Femur (tissue), 1 donor: ENCODE results near the gene GRIK5.

Experiments used
- DNase-seq: peaks from one replicate; pipeline ENCODE4 v3.0.0-alpha.2; 2017

Gene GRIK5

DNA sequence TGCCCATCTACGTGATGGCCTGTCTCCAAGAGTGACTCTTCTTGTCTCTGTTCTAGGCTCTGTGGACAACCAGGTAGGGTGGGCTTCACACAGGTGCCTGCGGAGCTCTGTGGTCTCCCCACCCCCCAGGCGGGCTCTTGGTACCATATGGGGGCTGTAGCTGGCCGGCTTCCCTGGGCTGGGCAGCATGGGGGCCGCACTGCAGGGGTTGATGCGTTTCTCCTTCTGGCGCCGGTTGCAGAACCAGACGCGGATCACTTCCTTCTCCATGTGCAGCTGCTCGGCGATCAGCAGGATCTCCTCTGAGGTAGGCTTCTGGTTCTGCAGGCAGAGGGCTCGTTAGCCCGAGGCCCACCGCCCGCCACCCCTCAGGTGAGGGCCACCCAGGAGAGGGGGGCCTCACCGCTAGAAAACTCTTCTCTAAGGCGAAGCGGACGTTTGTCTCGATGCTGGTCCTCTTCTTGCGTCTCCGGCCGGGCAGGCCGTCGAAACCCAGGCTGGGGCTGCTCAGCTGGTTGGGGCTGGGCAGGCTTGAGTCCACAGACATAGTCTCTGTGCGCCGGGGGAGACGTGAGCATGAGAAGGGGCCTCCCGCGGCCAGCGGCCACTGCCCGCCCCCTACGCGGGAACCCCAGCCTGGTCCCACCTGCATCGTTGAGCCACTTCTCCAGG, 25.3 kb upstream of the GRIK5 start:
- DNase-seq, result no peak

DNA sequence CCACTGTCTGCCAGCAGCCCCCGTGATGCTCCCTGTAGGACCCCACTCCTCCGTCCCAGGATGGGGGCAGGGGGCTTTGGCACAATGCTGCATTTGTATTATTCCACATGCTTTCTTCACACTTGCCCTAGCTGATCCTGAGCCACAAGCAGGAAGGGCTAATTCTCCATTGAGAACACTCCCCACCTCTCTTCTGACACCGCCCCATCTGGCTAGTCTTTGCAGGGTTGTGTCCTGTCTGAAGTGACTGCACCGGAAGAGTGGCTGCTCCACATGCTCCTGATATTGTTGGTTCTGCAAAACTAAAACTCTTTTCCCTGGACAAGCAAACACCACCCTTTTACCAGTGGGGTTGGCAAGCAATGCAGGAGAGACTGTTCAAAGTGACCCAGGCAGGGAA, 23.9 kb upstream of the GRIK5 start:
- no peak for DNase-seq

DNA sequence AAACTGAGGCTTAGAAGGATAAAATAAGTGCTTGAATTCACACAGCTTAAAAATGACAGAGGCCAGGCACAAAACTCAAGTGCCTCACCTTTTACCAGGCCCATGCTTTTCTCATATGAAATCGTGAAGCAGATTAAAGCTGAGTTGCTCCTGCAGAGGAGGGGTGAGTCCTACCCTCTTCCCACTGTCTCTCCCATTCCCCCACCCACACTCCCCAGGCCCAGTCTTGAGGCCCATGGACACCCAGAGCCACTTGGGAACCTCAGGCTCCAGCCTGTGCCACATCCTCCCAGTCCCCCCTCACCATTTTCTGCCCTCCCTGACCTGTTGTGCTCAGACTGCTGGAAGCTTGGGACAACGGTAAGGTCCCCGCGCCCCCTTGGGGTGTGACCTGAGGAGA, 23.5 kb upstream of the GRIK5 start:
- DNase-seq, result no peak

DNA sequence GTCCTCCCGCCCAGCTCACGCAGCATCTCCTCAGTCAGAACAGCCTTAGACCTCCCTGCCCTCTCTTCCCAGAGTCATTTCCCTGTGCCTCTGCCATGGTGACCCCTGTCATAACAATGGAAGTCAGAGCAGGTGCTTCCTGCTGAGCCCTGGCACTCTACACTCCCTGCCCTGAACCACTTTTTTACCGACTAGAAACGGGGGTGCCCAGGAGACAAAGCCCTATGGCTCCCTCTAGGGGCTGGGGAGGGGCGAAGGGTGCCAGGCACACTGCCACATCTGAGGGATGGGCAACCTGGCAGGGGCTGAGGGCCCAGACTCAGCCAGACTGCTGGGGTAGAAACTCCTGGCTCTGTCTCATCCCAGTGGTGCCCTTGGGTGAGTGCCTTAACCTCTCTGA, 22.3 kb upstream of the GRIK5 start:
- no peak for DNase-seq

DNA sequence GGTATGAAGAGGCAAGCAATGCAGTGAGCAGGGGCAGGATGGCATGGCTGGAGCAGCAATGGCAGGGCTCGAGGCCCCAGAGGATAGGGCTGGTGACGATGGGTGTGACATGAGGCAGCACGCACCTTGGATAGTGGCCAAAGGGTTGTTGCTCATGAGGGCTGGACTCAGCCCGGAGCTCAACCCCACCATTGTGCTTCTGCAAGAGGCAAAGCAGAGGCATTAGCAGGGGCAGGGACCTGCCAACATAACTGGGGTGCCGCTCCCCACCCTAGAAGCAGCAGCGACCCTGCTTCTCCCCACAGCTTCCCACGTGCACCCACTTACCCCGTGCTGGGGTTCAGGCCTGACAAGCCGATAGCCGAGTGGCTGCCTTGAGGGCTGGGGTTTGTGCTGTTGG, 21.7 kb upstream of the GRIK5 start:
- no peak for DNase-seq

DNA sequence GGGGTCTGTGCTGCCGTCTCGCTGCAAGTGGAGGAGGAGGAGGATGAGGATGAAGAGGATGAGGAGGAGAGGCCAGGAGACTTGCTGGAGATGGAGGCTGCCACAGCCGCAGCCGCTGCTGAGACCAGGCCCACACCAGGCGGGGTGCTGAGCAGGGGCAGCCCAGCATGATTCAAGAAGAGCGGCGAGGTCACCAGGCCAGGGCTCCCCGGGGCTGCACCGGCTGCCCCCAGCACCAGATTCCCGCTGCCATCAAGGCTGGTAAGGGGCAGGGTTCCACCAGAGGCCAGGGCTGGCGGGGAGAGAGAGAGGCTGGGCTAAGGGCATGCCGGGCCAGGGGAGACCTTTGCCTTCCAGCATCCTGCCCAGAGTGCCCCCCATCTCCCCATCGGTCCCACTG, 21.3 kb upstream of the GRIK5 start:
- no peak for DNase-seq

DNA sequence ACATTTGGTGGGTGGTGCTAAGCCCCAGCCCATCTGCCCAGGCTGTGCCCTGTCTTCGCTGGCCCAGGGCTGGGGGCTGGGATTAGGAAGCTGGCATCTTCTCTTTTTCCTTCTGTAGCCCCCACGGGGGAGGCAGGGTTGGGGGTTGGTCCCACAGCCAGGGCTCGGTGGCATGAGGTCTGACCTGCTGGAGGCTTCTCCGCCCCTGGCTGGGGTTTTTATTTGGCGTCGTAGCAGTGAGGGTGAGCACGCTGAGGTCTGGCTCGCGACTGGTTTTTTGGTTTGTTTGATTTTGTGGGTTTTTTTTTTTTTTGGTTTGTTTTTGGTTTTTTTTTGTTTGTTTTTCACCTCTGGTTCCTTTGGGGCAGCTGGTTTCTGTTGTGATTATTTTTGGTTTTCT, 20.7 kb upstream of the GRIK5 start:
- no peak for DNase-seq

DNA sequence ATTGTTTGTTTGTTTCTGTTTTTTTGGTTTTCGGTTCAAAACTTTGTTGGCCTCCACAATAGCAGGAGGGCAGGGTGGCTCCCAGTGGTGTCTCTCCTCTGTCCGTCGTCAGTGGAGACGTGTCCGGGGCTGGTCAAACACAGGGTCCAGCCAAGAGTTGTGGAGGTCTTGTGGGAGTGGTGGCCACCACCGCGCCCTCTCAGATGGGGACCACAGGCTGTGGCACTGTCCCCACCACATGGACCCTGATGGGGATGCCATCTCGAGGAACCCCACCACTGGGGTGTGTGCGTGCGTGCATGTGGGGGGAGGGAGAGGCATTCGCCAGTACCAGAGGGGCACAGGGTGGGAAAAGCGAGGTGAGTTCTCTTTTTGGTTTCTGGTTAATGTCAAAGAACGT, 19.8 kb upstream of the GRIK5 start:
- no peak for DNase-seq

DNA sequence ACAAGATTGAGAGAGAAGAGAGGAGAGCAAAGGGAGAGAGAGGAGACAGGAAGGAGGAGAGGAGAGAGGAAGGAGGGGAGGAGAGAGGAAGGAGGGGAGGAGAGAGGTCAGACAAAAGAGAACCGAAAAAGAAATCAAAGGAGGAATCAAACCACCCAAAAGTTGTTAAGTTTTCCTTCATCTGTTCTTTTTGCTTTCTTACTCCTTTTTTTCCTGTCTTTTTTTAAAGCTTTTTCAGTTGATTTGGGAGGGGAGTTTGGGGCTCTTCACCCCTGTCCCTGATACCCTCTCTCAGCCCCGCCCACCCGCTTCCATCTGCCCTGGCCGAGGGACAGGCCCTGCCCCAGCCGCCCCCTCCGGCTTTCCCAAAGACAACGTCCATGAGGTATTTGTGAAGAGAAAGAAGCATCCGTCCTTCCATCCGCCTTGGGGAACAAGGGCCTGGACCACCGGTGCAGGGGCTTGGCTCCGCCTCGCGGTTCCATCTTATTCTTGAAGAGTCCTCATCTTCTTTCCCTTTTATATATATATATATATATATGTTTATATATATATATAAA, 19.3 kb upstream of the GRIK5 start:
- DNase-seq, result no peak

DNA sequence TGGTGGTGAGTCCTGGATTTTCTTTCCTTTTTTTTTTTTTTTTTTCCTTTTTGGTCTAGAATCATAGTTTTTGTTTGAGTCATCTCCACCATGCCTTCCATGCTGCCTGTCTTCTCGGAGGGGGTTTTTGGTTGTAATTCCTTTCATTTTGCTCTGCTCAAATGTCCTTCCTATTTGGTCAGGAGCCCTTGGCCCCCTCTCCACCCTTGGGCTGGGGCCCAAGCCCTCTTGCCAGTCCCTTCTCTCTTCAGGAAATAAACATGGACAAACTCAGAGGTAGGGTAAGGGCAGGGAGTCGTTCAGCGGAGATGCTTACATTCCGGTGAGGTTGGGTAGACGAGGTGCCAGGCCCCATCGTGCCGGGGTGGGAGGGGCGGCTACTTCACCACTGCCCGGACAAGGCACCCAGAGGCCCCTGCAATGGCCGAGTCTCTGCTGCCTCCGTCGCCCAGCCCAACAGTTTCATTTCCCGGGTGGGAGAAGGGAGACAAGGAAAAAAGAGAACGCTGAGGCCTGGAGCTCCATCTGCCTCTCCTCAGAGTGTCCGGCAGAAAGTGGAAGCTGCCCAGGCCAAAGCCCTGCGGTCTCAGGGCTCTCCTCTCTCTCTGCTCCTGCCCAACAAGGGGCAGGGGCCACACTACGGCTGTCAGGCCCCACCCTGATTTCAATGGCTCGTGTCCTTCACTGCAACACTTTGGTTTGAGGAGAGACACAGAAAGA, 18.6 kb upstream of the GRIK5 start:
- no peak for DNase-seq

DNA sequence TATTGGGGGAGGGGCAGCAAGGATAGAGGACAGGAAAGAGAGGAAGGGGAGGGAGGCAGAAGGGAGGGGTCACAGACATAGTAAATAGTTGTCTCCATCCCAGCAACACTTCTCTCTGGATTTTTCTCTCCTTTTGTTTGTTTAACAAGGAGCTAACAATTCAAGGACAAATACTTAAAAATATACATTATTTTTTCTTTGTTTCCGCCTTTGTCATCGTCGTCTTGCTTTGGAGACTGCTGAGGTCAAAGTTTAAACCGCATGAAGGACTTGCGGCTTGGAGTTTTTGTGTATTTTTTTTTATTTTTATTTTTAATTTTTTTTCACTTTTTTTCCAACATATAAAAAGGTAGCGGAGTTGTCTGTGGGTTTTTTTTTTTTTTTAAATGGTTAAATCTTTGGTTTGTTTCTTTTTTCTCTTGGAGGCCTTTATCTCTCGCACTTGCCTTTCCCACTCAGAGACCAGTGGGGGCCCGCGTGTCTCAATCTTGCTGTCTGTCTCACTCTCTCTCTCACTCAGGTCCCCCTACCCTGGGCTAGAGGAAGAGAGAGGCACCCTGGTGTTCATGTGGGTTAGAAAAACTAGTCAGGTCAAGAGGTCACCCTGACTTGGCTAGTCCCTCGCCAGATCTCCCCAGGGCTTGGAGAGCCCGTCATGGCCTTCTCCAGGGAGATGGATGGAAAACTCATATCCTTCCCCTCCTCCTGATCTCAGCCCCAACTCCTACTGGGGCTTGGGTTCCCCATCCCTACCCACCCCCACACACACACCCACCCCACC, 17.0 kb upstream of the GRIK5 start:
- no peak for DNase-seq

DNA sequence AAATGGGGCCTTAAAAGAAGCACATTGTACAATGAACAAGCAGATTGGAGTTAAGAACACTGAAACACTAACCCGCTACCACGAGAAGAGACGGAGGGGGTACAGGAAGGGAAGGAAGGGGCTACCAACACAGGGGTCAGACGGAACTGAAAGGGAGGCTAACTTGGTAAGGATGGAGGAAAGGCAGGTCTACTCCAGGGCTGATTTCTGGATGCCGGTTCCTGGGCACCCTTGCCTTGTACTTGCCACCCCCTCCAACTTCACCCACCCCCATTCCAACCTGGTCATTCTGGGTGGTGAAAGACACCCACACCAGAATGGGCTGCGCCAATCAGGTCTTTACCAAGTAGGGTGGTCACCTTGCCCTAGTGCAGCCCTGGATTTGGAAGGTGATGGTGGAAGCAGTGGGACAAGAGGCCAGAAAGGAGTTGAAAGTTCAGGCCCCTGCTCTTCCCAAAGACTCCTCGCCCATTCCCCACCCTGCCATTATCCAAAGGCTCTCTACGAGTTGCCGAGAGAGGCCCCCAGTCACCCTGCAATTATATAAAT, 16.3 kb upstream of the GRIK5 start:
- DNase-seq, result no peak

DNA sequence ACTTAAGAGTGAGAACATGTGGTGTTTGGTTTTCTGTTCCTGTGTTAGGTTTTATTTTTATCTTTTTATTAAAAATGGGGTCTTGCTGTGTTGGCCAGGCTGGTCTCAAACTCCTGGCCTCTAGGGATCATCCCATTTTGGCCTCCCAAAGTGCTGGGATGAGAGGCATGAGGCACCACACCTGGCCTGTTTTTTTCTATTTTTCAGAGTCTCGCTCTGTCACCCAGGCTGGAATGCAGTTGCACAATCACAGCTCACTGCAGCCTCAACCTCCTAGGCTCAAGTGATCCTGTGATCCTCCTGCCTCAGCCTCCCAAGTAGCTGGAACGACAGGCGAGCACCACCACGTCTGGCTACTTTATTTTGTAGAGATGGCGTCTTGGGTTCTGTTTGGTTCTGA, 13.5 kb upstream of the GRIK5 start:
- no peak for DNase-seq

DNA sequence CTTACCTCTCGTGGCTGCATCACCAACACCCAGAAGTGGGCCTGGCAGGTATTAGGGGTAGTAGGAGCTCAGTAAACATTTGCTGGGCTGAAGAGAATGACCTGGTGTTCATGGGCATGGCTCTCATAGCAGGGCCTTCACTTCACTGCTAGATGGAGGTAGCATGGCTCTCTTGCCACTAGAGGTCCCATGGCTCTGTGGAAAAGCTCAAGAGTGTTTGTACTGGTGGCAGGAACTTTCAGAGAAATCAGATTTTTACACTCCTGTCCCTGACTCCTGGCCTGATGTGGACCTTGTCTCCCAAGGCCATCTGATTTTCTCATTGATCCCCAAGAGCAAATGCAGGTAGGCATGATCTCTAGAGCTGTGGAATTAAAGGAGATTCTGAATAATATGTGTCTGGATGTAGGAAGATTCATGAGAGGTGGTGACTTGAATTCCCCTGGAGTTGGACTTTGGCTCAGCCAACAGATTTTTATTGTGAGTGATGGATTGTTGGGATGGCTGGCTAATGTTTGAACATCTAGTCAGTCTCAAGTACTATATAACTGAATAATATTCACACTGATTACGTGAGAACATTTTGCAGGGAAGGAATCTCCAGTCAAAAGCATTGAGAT, 11.7 kb upstream of the GRIK5 start:
- DNase-seq, result no peak

DNA sequence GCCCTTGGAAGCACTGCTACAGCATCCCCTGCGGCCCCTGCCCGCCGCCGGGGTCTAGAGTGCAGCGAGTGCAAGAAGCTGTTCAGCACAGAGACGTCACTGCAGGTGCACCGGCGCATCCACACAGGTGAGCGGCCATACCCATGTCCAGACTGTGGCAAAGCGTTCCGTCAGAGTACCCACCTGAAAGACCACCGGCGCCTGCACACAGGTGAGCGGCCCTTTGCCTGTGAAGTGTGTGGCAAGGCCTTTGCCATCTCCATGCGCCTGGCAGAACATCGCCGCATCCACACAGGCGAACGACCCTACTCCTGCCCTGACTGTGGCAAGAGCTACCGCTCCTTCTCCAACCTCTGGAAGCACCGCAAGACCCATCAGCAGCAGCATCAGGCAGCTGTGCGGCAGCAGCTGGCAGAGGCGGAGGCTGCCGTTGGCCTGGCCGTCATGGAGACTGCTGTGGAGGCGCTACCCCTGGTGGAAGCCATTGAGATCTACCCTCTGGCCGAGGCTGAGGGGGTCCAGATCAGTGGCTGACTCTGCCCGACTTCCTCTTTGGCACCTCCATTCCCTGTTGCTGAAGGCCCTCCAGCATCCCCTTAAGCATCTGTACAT, 10.9 kb upstream of the GRIK5 start:
- DNase-seq, result no peak

DNA sequence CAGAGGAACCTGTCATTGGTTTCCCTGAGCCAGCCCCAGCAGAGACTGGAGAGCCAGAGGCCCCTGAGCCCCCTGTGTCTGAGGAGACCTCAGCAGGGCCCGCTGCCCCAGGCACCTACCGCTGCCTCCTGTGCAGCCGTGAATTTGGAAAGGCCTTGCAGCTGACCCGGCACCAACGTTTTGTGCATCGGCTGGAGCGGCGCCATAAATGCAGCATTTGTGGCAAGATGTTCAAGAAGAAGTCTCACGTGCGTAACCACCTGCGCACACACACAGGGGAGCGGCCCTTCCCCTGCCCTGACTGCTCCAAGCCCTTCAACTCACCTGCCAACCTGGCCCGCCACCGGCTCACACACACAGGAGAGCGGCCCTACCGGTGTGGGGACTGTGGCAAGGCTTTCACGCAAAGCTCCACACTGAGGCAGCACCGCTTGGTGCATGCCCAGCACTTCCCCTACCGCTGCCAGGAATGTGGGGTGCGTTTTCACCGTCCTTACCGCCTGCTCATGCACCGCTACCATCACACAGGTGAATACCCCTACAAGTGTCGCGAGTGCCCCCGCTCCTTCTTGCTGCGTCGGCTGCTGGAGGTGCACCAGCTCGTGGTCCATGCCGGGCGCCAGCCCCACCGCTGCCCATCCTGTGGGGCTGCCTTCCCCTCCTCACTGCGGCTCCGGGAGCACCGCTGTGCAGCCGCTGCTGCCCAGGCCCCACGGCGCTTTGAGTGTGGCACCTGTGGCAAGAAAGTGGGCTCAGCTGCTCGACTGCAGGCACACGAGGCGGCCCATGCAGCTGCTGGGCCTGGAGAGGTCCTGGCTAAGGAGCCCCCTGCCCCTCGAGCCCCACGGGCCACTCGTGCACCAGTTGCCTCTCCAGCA, 10.1 kb upstream of the GRIK5 start:
- DNase-seq, result no peak

DNA sequence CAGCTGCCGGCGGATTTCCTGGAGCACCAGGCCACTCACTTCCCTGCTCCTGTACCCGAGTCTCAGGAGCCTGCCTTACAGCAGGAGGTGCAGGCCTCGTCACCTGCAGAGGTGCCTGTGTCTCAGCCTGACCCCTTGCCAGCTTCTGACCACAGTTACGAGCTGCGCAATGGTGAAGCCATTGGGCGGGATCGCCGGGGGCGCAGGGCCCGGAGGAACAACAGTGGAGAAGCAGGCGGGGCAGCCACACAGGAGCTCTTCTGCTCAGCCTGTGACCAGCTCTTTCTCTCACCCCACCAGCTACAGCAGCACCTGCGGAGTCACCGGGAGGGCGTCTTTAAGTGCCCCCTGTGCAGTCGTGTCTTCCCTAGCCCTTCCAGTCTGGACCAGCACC, 9.3 kb upstream of the GRIK5 start:
- DNase-seq, result no peak

DNA sequence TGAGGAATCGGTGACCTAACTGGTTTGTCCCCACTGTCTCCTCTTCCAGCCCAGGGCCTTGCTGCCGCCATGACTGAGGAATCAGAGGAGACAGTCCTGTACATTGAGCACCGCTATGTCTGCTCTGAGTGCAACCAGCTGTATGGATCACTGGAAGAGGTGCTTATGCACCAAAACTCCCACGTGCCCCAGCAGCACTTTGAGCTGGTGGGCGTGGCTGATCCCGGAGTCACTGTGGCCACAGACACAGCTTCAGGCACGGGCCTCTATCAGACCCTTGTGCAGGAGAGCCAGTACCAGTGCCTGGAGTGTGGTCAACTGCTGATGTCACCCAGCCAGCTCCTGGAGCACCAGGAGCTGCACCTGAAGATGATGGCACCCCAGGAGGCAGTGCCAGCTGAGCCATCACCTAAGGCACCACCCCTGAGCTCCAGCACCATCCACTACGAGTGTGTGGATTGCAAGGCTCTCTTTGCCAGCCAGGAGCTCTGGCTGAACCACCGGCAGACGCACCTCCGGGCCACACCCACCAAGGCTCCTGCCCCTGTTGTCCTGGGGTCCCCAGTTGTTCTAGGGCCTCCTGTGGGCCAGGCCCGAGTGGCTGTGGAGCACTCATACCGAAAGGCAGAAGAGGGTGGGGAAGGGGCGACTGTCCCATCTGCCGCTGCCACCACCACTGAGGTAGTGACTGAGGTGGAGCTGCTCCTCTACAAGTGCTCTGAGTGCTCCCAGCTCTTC, 8.7 kb upstream of the GRIK5 start:
- DNase-seq, result no peak

DNA sequence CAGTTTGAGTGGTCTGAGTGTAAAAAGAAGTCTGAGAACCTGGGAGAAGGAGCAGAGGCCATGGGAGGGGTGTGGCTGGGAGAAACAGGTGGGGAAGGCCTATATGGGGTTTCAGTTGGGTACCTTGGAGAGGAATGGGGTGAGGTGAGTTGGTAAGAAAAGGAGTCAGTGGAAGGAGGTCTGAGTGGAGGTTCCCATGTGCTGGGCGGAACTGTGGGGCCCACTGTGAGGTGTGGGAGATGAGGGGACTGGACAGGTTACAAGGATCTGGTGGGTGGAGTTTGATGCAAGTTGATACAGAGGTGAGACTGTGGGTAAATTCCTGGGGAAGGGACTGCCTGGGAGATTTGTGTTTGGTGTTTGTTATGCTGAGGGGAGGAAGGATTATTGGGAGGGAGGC, 8.1 kb upstream of the GRIK5 start:
- DNase-seq, result no peak

DNA sequence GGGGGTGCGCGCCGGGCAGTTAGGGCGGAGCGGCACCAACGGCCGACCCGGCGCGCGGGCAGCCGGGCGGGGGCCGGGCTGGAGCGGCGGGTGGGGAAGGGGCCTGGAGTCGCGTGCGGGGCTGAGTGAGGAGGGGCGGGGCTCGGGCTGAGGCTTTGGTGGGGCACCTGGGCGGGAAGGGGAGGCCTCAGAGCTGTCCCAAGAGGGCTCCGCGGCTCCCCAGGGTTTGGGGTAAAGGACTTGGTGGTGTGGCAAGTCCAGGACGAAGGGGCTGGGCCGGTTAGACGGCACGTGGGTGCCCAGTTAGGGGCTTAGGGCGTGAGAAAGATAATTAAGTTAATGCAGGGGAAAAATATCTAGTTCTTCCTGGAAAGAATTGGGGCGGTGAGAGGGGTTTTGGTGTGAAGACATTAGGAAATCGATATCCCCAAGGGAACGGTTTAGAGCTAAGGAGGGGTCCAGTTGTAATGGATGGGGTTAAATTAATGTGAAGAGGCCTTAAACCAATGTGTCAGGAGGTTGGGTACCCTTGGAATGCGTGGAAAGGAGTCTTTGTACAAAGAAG, 6.5 kb upstream of the GRIK5 start:
- DNase-seq, result no peak
